ENCODE results near the gene STK38. TPM values are rescaled to one million over a fixed set of nuclear protein-coding genes. Genes with fewer than 3 reads are reported as not detected.

Gene STK38
- polyA plus RNA-seq, 2 of the 4 experiments (the other 2 are of a cell fraction) = 30.0 to 30.9 TPM

GRCh38 chr6:36501686-36502085 is 45.6 kb downstream of the STK38 start:
- no peaks in the 10 kb centered on the region for H3K4me1 ChIP-seq
- DNase-seq (ENCODE audit: low read depth in 1 of 2, low spot score in 1 of 2) (no peak), ATAC-seq (no peak), FAIRE-seq (no peak)
- no peak overlapping the region for H3K4me3 ChIP-seq
- no peak for TF ChIP-seq EP300 (IDR thresholded peaks at IDR 0.05)
- no peak for TF ChIP-seq FOSL2 (IDR thresholded peaks at IDR 0.05)
- TF ChIP-seq FOSL2 (CRISPR knock-in tag; IDR thresholded peaks at IDR 0.05) = no peak
- no peak for TF ChIP-seq FOSB (CRISPR knock-in tag; IDR thresholded peaks at IDR 0.05)
- no peak for TF ChIP-seq PBX3 (IDR thresholded peaks at IDR 0.05)
- no peak for TF ChIP-seq SREBF2 (IDR thresholded peaks at IDR 0.05)
- no peak for TF ChIP-seq CHD2 (IDR thresholded peaks at IDR 0.05; ENCODE audit: low read length, partially characterized antibody)
- no peak for TF ChIP-seq RARB (CRISPR knock-in tag; IDR thresholded peaks at IDR 0.05)
- no peak for TF ChIP-seq RNF2 (IDR thresholded peaks at IDR 0.05; ENCODE audit: borderline replicate concordance, low read depth)
- TF ChIP-seq CTCF (IDR thresholded peaks at IDR 0.05) = no peak
- TF ChIP-seq KDM1A (IDR thresholded peaks at IDR 0.05; ENCODE audit: low read depth) = no peak
- TF ChIP-seq ESRRA (IDR thresholded peaks at IDR 0.05; ENCODE audit: borderline replicate concordance, low read length) = no peak
- no peaks in the 10 kb centered on the region for H3K9me3 ChIP-seq
- 94% methylated on average over 6 of the region's 6 CpGs for WGBS (ENCODE audit: missing lambda C conversion rate)
- POLR2A ChIA-PET = no interaction called here
- no peak overlapping the region for H3K27ac ChIP-seq
- no peak overlapping the region for H3K4me2 ChIP-seq
- CTCF ChIA-PET = no interaction called here

- ATAC-seq (no peak), DNase-seq (ENCODE audit: low read depth in 1 of 2, low spot score in 1 of 2) (no peak), FAIRE-seq (no peak)
- H3K4me3 ChIP-seq = no peak overlapping the region
- H3K9me3 ChIP-seq = no peaks in the 10 kb centered on the region
- ChIA-PET POLR2A (no interaction called here), CTCF (no interaction called here)
- no peaks in the 10 kb centered on the region for H3K4me1 ChIP-seq
- WGBS (ENCODE audit: missing lambda C conversion rate) = 90% methylated on average over 3 of the region's 4 CpGs
- no peak for TF ChIP-seq ZNF302 (CRISPR knock-in tag; IDR thresholded peaks at IDR 0.05)
- no peak for TF ChIP-seq PHF8 (IDR thresholded peaks at IDR 0.05; ENCODE audit: borderline replicate concordance, low read depth)
- no peak for TF ChIP-seq ATOH8 (CRISPR knock-in tag; IDR thresholded peaks at IDR 0.05; ENCODE audit: low read depth)
- H3K4me2 ChIP-seq = no peak overlapping the region
- no peak overlapping the region for H3K27ac ChIP-seq
Observed at GRCh38 chr6:36499918-36500317, 47.4 kb downstream of the STK38 start.

GRCh38 chr6:36495086-36495485 is 52.2 kb downstream of the STK38 start:
- DNase-seq (ENCODE audit: low read depth in 1 of 2, low spot score in 1 of 2) = no peak
- no peak for TF ChIP-seq HOXB5 (CRISPR knock-in tag; IDR thresholded peaks at IDR 0.05)
- TF ChIP-seq PBX3 (IDR thresholded peaks at IDR 0.05) = no peak
- no peak for TF ChIP-seq EP300 (IDR thresholded peaks at IDR 0.05)
- no peak for TF ChIP-seq HOXB13 (CRISPR knock-in tag; IDR thresholded peaks at IDR 0.05; ENCODE audit: low read depth)
- TF ChIP-seq SREBF2 (IDR thresholded peaks at IDR 0.05) = no peak
- TF ChIP-seq SMC3 (IDR thresholded peaks at IDR 0.05) = no peak
- no peak for TF ChIP-seq MAZ (IDR thresholded peaks at IDR 0.05; ENCODE audit: borderline replicate concordance, low read depth, low read length)
- TF ChIP-seq TFCP2L1 (CRISPR knock-in tag; IDR thresholded peaks at IDR 0.05) = no peak
- no peak for TF ChIP-seq POLR2AphosphoS2 (conservative IDR thresholded peaks at IDR 0.05; ENCODE audit: low read length)
- TF ChIP-seq PHF8 (IDR thresholded peaks at IDR 0.05; ENCODE audit: borderline replicate concordance, low read depth) = no peak
- no peak for TF ChIP-seq FOSB (CRISPR knock-in tag; IDR thresholded peaks at IDR 0.05)
- TF ChIP-seq REST (IDR thresholded peaks at IDR 0.05) = no peak
- 0 out of 3 replicates have a peak, but pooled peaks cover 2% of the 10 kb centered on the region for H3K4me1 ChIP-seq
- no peak overlapping the region for H3K27ac ChIP-seq
- 90% methylated on average over 5 of the region's 5 CpGs for WGBS (ENCODE audit: missing lambda C conversion rate)
- no peak for ATAC-seq
- FAIRE-seq = no peak
- H3K4me3 ChIP-seq = no peak overlapping the region
- POLR2A ChIA-PET = no interaction called here
- CTCF ChIA-PET = interaction anchor here (1.8 kb wide), 1 partner anchor 85 kb away, joined by 4 read pairs; no protein-coding TSS in a partner anchor
- no peak overlapping the region for H3K4me2 ChIP-seq
- H3K9me3 ChIP-seq = no peaks in the 10 kb centered on the region

Measured in A549 (cell line).